Natural killer cell (primary cell): Measurements from ENCODE around the gene CEBPB. TPM values are rescaled to one million over a fixed set of nuclear protein-coding genes. Genes with fewer than 3 reads are reported as not detected.

Experiments used
- ATAC-seq, 3 donors: fragments of 150-1000 bp in 2 of 3; fragments of 200-7000 bp in 1 of 3; cut with Tn5 transposase; 1 replicate in 1 of 3; 2 replicates in 2 of 3; pipeline ENCODE4 v1.10.0; 2021; ENCODE audit warnings: mild to moderate bottlenecking in 2 of 3, moderate library complexity in 2 of 3
- DNase-seq, 2 donors: peaks; one replicate each; pipeline versions ENCODE4 v3.0.0 to v3.0.0-alpha.2; 2013 to 2021; ENCODE audit warnings: mixed read lengths in 1 of 2
- H3K27ac ChIP-seq: one replicate; pipeline ENCODE4 v1.5.1; 2013; ENCODE audit warnings: mild to moderate bottlenecking, low read length
- H3K27me3 ChIP-seq: one replicate; pipeline ENCODE4 v1.6.1; 2013; ENCODE audit warnings: low read length; ENCODE audit not compliant: control insufficient read depth, insufficient read depth
- H3K36me3 ChIP-seq: one replicate; pipeline ENCODE4 v1.6.1; 2013; ENCODE audit warnings: low read length; ENCODE audit not compliant: control insufficient read depth, insufficient read depth
- H3K4me1 ChIP-seq: one replicate; pipeline ENCODE4 v1.6.1; 2013; ENCODE audit warnings: low read length; ENCODE audit not compliant: control insufficient read depth, insufficient read depth
- H3K4me3 ChIP-seq: one replicate; pipeline ENCODE4 v1.5.1; 2013; ENCODE audit warnings: low read length
- H3K9me3 ChIP-seq: one replicate; pipeline ENCODE4 v1.6.1; 2013; ENCODE audit warnings: low read length; ENCODE audit not compliant: control insufficient read depth, insufficient read depth
- H3K27ac Mint-ChIP-seq, 2 donors: one replicate each; pipeline ENCODE4 v1.8.0; 2022; ENCODE audit warnings: mild to moderate bottlenecking in 2 of 2, mixed read lengths in 2 of 2, moderate library complexity in 1 of 2
- H3K27me3 Mint-ChIP-seq, 2 donors: one replicate each; pipeline ENCODE4 v1.8.0; 2022; ENCODE audit warnings: low read depth in 2 of 2, mixed read lengths in 2 of 2
- H3K36me3 Mint-ChIP-seq: one replicate; pipeline ENCODE4 v1.8.0; 2022; ENCODE audit warnings: mixed read lengths
- H3K4me1 Mint-ChIP-seq, 2 donors: one replicate each; pipeline ENCODE4 v1.8.0; 2022; ENCODE audit warnings: mixed read lengths in 2 of 2
- H3K4me3 Mint-ChIP-seq: one replicate; pipeline ENCODE4 v1.8.0; 2022; ENCODE audit warnings: mild to moderate bottlenecking, moderate library complexity, mixed read lengths
- H3K9me3 Mint-ChIP-seq, 2 donors: one replicate each; pipeline ENCODE4 v1.8.0; 2022; ENCODE audit warnings: mixed read lengths in 2 of 2
- WGBS: methylation state at CpG from one replicate; pipeline ENCODE4 v1.1.7; 2013; ENCODE audit warnings: missing lambda C conversion rate; ENCODE audit not compliant: insufficient coverage; 5-methylcytosine and 5-hydroxymethylcytosine counted together
- intact Hi-C: fragments of 100-400 bp; cut with micrococcal nuclease; formaldehyde crosslinking; loops from one replicate; pipeline ENCODE4 v1.14.2; 2022
- total RNA-seq, 4 donors: library from RNA; stranded (reverse); fragments of 120-200 nt in 1 of 4; gene quantifications; one replicate each; pipeline versions ENCODE4 v1.2.3 to v1.2.4, GENCODE V29; 2013 to 2022
- TF ChIP-seq, protein P1 (sequence below): fragments of 200-600 bp; IDR thresholded peaks from one replicate; pipeline ENCODE4 v1.8.0; 2022; ENCODE audit warnings: antibody characterized with exemption

The CEBPB gene
- total RNA-seq: 10 to 100 TPM; 32.1 to 79.8 (median 68.2) TPM
- 18.4 TPM for total RNA-seq (2013)

DNA sequence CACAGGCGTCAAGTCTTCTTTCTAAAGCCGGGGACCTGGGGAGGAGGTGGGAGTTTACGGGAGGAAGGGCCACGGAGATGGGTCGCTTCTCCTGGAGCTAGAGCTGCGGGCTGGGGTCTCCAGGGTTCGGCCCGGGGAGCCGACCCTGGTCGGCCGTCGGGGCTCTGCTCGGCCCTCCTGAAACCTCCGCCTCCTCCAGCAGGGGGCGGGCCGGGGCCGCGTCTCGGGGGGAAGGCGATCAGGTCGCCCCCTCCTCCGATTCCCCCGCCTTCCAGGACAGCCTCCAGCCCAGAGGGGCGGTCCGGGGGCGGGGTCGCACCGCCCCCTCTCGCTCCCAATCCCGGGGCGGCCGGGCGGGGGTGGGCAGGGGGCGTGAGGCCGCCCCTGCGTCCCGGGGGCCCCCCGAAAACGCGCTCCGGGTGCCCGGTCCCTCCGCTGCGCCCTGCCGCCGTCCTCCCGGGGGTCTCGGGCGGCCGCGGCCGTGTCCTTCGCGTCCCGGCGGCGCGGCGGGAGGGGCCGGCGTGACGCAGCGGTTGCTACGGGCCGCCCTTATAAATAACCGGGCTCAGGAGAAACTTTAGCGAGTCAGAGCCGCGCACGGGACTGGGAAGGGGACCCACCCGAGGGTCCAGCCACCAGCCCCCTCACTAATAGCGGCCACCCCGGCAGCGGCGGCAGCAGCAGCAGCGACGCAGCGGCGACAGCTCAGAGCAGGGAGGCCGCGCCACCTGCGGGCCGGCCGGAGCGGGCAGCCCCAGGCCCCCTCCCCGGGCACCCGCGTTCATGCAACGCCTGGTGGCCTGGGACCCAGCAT lies at the start of gene CEBPB:
Gene CEBPB (plus strand): TSS at position 580 of the 814 bp plus-strand sequence. CDS start 204 bp downstream, at position 784.
- Histone ChIP-seq H3K36me3 (peaks cover 4% of the 10 kb centered on the region), H3K9me3 (no peaks in the 10 kb centered on the region), H3K27me3 (peaks cover 2% of the 10 kb centered on the region), H3K27ac (peak within 1 kb of the TSS; percentile 81), H3K4me3 (peak within 1 kb of the TSS; percentile 84), H3K4me1 (peaks cover 27% of the 10 kb centered on the region)
- peaks cover 8 to 9% of the 10 kb centered on the region in 2 donors for H3K27me3 Mint-ChIP-seq
- peaks cover 29 to 31% of the 10 kb centered on the region in 2 donors for H3K4me1 Mint-ChIP-seq
- intact Hi-C loops: loop anchor here (1.0 to 2.0 kb wide), 3 partner anchors 196 to 274 kb away; no protein-coding TSS in a partner anchor
- ATAC-seq: peak; percentile 65 to 85 (median 71)
- peak within 1 kb of the TSS in 1 of 2 donors; percentile 94 for H3K27ac Mint-ChIP-seq
- WGBS: under 1% methylated on average over 89 of the region's 89 CpGs
- TF ChIP-seq, protein P1, sequence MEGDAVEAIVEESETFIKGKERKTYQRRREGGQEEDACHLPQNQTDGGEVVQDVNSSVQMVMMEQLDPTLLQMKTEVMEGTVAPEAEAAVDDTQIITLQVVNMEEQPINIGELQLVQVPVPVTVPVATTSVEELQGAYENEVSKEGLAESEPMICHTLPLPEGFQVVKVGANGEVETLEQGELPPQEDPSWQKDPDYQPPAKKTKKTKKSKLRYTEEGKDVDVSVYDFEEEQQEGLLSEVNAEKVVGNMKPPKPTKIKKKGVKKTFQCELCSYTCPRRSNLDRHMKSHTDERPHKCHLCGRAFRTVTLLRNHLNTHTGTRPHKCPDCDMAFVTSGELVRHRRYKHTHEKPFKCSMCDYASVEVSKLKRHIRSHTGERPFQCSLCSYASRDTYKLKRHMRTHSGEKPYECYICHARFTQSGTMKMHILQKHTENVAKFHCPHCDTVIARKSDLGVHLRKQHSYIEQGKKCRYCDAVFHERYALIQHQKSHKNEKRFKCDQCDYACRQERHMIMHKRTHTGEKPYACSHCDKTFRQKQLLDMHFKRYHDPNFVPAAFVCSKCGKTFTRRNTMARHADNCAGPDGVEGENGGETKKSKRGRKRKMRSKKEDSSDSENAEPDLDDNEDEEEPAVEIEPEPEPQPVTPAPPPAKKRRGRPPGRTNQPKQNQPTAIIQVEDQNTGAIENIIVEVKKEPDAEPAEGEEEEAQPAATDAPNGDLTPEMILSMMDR: peak; percentile 74
- DNase-seq: peak; percentile 80 to 88
- H3K9me3 Mint-ChIP-seq: no peaks in the 10 kb centered on the region
- H3K36me3 Mint-ChIP-seq: no peaks in the 10 kb centered on the region
- H3K4me3 Mint-ChIP-seq: peak within 1 kb of the TSS; percentile 74

DNA sequence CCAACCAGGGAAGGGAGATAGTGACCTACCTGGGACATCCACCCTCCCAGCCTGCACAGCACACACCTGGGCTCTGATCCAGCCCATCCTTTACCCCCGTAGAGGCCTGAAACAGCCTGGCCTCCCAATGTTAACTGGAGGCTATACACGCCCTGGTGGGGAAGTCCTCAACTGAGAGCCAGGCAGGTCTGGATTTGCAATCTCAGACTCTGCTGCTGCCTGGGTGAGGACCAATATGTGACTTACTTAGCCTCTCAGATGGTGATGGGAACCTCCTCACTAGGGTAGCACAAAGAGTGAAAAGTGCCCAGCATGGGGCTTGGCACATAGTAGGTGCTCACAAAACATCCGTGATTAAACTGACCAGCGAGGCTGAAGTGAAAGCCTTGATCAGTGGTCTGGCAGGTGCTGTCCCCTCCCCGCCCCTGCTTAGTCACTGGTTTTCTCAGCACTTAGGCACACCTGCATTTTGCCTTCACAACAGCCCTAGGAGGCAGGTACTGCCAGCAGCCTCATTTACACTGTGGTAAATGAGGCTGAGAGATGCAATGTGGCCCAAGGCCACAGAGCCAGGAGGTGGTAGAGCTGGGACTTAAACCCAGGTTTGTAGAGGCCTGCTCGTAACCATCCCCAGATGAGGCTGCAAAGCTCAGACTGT lies 49.5 kb upstream of the CEBPB start:
- H3K27ac ChIP-seq: no peak overlapping the region
- no peaks in the 10 kb centered on the region for H3K27me3 ChIP-seq
- no peaks in the 10 kb centered on the region for H3K9me3 Mint-ChIP-seq
- 95% methylated on average over 6 of the region's 6 CpGs for WGBS
- peaks cover 5% of the 10 kb centered on the region for H3K4me1 ChIP-seq
- ATAC-seq (no peak), DNase-seq (no peak)
- no peaks in the 10 kb centered on the region for H3K27me3 Mint-ChIP-seq
- no peak overlapping the region for H3K4me3 Mint-ChIP-seq
- no peak overlapping the region for H3K27ac Mint-ChIP-seq
- TF ChIP-seq, protein P1: no peak
- no peaks in the 10 kb centered on the region for H3K9me3 ChIP-seq
- H3K36me3 Mint-ChIP-seq: no peaks in the 10 kb centered on the region
- peaks cover 33 to 48% of the 10 kb centered on the region in 2 donors for H3K4me1 Mint-ChIP-seq
- H3K36me3 ChIP-seq: peaks cover 35% of the 10 kb centered on the region
- intact Hi-C loops: no loop called here
- no peak overlapping the region for H3K4me3 ChIP-seq

DNA sequence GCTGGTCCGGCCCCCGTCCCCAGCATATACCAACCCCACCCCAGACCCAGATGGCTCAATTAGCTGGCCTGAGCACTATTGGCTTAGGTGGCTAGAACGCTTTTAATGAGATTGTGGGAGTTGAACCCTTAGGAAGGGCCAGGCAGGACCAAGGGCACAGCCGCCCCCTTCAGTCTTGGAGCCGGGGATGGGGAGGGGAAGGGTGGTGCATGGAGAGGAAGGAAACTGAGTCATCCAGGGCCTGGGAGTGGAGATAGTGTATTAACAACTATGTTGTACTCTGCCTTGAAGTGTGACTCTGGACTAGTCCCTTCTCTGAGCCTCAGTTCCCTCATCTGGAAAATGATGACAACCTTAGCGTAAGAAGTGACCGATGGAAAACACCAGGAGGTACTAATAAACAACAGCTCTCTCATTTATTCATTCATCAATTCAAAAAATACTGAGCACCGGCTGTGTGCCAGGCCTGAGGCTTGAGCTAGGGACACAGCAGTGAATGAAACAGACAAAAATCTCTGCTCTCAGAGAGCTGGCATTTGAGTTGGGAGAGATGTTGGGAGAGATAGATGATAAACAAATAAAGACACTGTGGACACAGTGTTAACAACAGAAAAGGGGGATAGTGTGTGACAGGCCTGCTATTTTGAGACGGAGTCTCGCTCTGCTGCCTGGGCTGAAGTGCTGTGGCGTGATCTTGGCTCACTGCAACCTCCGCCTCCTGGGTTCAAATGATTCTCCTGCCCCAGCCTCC lies 48.6 kb upstream of the CEBPB start:
- no peaks in the 10 kb centered on the region for H3K36me3 Mint-ChIP-seq

More for the DNA sequence above, 48.6 kb upstream of the CEBPB start:
- Mint-ChIP-seq H3K4me3 (no peak overlapping the region), H3K27ac (no peak overlapping the region), H3K4me1 (peaks cover 41 to 56% of the 10 kb centered on the region in 2 donors), H3K27me3 (no peaks in the 10 kb centered on the region), H3K9me3 (no peaks in the 10 kb centered on the region)
- Histone ChIP-seq H3K4me1 (peaks cover 13% of the 10 kb centered on the region), H3K4me3 (no peak overlapping the region), H3K36me3 (peaks cover 35% of the 10 kb centered on the region), H3K27ac (no peak overlapping the region), H3K27me3 (no peaks in the 10 kb centered on the region), H3K9me3 (no peaks in the 10 kb centered on the region)
- TF ChIP-seq, protein P1: no peak
- WGBS: 98% methylated on average over 12 of the region's 12 CpGs
- intact Hi-C loops: no loop called here
- no peak for DNase-seq
- no peak for ATAC-seq
